GM21515 (cell line): Measurements from ENCODE around the gene GJB1.
A peak's percentile ranks its signal among the peaks of the same experiment; 100 is the strongest.
"Not testable (repeated sequence)": the region's sequence is repeated elsewhere in the genome, so short reads cannot be mapped to it uniquely, and the experiment has no call there.

ENCODE experiments used
- ATAC-seq: cut with Tn5 transposase; IDR thresholded peaks from one replicate; pipeline ENCODE4 v1.9.1; 2021; ENCODE audit not compliant: unreplicated experiment

GJB1 gene

DNA sequence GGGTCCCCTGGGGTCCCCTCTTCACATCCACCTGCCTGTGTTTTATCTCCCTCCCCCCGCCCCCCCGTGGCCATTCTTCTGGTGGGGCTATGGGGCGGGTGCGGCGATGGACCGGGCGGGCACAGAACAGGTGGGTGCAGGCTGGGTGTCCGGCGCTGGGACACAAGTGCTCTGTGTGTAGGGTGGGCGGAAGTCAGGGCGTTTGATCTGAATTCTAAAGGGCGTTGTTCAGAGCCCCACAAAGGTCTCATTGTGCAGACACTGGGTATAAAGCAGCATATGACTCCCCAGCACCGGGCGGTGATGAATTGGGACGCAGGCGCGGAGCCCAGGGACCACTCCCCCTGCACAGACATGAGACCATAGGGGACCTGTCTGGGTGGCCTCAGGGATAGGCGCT lies at the start of gene GJB1:
GJB1 (plus strand) TSS at position 296 of the 400 bp plus-strand sequence. CDS start 484 bp downstream, outside the sequence.
- no peak for ATAC-seq

DNA sequence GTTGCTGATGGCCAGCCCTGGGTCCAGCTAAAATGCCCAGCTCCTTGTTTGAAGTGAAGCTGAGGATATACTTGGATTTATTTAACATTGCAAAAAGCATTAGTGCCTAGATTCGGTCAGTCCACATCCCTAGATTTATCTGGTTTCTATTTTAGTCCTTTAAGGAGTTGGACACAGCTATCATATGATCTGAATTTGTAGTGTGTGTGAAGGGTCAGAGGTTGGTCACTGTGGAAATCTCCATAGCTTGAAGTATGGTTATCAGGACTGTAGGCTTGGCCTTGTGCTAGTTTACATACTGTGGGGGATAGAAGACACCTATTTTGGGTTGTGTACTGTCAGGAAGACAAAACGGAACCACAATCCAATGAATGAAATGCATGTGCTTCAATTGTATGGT lies 49.6 kb upstream of the GJB1 start:
- ATAC-seq = no peak

DNA sequence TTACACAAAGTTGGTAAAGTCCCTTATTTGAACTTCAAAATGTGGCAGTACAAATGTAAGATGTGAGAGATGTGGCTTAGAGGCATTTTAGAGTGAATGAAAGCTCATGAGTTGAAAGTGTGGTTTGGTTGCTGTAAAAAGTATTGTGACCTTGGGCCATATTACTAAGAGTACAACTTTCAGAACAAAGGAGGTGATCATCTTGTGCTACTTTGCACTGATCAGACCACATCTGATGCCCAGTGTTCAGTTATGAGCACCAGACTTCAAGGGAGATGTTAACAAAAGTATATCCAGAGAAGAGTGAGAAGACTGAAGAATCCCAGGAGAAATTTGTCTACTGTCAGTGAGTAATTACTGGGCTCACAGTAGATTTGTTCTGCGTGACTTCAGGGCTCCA lies 48.2 kb upstream of the GJB1 start:
- ATAC-seq = no peak

DNA sequence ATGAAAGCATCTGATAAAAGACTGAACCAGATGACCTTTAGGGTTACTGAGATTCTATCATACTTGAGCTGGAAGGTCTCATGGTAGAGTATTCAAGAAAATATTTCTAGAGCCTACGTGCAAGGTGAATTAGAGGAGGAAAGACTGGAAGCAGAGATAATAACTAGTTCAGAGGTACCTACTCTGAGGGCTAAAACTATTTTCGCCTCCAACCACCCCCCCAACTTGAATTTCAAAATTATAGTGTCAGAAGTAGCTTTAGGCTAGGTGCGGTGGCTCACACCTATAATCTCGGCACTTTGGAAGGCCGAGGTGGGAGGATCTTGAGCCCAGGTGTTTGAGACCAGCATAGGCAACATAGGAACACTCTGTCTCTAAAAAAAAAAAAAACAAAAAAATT lies 47.5 kb upstream of the GJB1 start:
- ATAC-seq = no peak

DNA sequence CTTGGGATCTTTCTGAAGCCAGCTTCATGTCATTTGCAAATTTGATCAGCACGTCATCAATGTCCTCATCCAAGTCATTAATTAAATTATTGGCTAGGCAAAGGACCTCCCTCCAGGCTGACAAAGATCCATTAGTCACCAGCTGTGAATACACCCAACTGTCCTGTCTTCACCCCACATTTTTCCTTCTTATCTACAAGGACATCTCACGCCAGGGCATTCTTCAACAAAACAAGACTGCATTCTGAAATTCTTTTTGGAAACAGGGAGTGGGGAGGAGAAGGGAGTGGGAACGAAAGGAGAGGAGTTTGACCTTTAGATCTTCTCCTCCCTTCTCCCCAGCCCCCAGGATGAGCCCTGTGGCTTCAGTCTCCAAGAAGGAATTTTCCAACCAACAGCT lies 45.7 kb upstream of the GJB1 start:
- no peak for ATAC-seq

DNA sequence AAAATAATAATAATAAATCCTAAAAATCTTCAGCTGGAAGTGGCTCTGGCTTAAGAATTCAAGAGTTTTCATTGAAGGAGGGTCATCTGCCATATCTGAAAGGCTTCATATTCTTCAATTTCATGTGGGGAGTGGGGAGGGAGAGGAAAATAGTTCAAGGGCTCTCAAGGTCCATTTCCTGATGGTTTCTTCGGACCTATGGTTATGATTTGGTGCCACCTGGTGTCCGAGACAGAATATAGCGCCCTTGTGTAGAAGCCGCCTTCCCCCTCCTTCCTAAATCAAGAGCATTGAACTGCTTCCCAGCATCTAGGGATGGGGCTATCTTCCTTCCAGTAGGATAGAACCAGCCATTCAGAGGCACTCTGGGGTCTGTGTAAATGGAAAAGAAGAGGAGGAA lies 44.1 kb upstream of the GJB1 start:
- ATAC-seq = no peak

GRCh38 chrX:71180579-71181265 lies 42.3 kb upstream of the GJB1 start:
- ATAC-seq = not testable (repeated sequence)

DNA sequence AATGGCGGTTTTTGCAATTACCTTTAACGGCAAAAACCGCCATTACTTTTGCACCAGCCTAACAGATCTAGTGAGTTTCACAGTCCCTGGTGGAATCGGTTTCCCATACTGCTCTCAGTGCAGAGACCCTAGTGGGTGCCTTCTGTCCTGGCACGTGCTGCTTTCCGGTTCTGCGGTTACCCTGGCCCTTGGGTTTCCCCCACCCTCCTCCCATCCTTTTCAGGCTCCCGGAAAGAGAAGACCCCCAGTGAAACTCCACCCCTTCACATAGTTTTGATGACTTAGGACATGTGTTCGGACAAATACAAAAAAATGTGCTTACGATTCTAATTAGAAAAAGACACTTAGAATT lies 41.5 kb upstream of the GJB1 start:
- peak; percentile 38 for ATAC-seq

DNA sequence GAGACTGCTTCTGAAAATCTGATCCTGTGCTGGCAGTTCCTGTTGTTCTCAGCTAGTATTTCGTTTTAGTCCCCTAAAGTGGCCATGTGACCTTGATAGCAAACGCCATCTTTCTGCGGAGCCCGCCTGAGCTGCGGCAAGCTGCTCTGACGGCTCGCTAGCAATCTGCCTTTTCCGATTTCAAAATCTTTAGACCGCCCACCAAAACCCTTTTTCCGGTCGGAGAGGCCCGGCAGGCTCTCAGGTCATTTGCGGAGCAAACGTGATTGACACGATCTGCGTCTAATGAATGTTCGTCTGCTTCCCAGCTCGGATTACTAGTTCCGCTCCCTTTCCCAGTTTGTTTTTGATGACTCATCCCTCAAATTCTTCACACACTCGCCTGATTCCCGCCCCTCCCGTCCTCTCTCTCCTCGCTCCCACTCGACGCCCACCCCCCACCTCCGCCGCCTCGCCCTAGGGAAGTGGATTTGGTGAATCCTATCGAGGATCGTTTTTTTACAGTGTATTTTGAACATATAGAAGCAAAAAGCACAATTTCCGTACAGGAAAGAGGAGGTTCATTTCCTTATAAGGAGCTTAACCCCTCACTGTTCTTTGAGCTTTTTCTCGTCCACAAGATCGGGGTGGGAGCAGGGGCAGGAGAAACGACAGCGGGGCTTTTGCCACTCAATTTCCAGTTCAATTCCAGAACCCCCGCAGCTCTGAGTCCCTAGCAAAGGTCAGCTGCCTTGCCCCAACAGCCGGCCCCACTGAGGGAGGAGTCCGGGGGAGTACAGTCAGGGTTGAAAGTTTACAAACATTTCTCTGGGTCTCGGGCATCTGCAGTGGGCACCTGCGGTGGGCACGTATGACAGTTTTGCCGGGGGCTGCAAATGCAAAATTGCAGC lies 40.9 kb upstream of the GJB1 start:
- ATAC-seq = peak; percentile 93

DNA sequence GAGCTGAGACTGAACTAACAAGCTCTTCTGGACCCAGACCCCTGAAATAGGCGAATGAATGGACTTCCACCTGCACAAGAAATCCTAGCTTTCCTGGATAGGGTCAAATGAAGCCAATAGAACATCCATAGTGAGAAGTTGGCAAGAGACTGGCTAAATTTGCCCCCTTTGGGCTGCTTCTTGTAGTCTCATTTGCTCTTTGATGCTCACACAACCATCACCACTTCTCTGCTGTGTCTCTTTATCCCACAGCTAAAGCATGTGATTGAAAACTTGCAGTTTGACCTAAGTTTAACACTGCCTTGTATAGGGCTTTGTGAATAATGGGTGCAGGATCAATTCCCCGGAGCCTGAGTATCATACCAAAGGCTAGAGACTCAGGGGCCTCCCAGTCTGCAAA lies 40.2 kb upstream of the GJB1 start:
- ATAC-seq = no peak

DNA sequence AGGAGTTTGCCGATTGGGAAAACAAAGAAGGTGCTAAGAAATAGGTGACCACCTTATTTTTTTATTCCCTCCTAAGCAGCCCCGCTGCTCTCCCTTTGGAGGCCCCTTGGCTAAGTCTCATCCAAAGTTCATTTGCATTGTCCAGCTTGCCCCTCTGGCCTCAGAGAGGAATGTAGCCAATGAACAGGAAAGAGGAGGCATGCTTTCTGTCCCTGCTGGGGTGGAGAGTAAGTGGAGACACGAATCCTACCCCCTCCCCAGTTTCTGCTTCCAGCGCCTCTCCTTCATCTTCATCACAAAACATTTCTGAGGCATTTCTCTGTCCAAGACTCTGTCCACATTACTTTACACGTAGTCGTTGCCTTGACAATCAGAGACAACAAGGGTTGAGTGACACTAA lies 39.7 kb upstream of the GJB1 start:
- no peak for ATAC-seq

DNA sequence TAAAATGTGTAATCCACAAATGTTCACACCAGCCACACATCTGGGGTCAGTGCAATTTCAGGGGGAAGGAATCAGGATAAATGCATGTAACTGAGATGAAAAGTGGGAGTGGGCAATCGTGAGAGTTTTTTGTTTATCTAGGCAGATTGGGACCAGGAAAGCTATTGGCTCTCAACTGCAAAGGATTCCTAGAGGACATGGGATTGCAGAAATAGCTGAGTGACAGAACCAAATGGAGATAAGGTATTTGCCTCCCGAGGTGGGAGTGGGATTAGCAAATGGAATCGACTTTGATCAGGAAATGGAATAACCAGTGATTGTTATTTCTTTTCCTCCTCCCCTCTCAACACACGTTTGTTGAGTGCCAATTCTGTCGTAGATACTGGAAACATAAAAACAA lies 38.9 kb upstream of the GJB1 start:
- no peak for ATAC-seq

DNA sequence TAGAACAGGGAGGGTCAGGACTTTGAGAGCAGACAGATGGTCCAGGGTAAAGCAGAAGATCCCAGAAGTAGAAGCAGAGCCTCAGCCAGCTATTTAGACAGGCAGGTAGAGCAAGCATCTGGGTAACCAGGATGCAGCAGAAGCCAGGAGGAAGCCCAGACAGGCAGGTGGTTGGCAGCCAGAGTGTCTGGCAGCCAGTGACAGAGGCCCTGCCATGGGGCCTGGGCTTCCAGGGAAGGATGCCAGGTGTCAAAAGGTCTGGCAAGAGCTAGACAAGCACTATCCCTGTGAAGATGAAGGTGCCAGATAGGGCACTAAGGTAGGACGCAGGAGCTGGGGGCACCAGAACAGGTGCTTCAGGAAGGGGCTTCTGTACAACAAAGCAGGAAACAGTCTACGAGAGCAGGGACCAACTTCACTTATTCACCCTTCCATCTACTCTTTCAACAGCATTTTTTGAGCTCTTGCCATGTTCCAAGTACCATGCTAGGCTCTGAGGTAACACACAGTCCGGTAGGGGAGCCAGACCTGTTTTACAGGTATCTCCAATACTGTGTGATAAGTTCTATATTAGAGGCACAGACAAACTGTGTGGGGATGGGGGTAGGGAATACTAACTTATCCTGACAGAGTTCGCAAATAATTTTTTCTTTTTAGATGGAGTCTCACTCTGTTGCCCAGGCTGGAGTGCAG lies 38.1 kb upstream of the GJB1 start:
- ATAC-seq = no peak

GRCh38 chrX:71191248-71191647 lies 31.8 kb upstream of the GJB1 start:
- no peak for ATAC-seq

DNA sequence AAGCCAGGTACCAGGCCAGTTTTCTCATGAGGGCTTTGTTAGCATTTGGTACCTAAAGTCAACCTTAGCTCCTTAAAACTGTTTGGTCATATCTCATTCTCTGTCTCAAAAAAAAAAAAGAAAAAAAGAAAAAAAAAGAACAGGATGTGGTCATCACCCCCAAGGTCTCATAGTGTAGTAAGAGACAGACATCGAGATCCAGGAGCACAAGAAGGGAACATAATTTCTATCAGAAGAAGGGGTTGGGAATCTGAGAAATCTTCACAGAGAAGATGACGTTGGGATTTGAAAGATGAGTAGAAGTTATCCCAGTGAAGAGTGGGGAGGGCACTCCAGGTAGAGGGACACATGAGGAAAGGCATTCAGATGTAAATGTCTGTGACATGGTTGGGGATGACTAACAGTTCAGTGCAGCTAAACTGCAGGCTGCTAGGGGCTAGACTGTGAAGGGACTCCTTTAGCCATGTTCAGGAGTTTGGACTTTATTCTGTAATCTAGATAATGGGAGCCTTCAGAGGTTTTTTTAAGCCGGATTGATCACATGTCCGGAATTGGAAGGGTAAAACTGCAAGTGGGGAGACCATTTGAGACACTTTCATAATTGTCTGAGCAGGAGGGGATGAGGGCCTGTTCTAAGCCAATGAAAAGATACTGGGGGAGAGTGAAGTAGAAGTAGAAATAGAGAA lies 26.9 kb upstream of the GJB1 start:
- ATAC-seq = peak; percentile 44

DNA sequence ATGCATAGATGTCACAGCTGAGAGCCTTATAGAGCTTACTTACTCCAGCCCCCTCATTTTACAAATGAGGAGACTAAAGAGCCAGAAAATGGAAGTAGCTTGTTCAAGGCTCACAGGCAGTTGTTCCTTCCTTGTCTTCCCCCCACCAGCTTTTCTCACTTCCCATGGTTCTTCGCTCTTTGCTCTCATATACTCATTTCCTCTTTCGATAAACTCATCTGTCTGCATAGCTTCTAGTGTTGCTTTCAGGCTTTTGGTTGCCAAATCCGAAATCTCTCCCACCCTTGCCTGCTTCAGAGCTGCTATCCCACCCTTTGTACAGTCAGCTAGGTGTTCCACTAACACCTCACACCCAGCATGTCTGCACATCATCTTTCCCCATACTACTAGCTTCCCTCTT lies 25.0 kb upstream of the GJB1 start:
- ATAC-seq = peak; percentile 83

DNA sequence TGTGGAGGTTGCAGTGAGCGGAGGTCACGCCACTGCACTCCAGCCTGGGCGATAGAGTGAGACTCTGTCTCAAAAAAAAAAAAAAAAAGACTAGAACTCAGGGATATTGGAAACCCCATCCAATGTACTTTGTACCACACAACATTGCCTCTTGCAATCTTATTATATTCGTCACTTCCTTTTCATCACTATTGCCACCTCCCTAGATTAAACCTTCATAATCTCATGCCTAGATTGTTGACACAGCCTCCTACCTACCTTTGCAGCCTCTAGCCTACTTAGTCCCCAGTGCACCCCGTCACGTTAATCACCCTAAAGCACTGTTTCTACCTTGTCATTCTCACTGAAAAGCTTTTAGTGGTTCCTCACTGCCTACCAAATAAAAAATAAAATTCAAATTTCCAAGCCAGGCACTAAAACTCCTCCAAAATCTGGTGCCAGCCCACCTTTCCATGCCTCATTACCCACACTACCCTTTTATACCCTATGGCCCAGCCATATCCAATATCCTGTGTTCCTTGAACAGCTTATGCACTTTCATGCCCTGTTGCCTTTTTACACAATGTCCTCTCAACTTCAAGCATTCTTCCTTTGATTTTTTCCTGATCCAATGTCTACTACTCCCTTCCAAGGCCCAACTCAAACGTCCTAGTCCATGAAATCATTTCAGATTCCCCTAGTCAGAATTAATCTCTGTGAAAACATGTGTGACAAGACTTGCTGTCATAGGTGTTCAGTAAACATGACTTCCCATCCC lies 23.6 kb upstream of the GJB1 start:
- no peak for ATAC-seq

DNA sequence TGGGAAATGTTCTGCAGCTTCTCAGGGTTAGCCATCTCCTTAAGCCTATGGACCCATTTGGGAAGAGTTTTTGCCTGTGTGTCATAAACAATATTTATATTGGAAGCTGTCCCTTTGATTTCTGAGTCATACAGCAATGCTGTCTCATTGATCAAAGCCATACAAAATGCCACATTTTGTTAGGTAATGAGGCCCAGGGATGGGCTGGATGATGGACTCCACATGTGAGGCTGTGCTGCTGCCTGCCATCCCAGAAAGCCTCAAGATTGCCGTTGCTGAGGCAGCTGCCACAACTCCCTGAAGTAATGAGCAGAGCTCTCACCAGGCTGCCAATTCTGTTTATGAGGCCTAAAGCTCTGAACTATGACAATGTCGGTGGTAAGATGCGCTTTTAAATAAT lies 12.2 kb upstream of the GJB1 start:
- no peak for ATAC-seq

GRCh38 chrX:71212536-71212935 lies 10.5 kb upstream of the GJB1 start:
- no peak for ATAC-seq

GRCh38 chrX:71214152-71214551 lies 8.9 kb upstream of the GJB1 start:
- no peak for ATAC-seq
